K562 (cell line): ENCODE results near the gene ERBB4. TPM values are rescaled to one million over a fixed set of nuclear protein-coding genes. Genes with fewer than 3 reads are reported as not detected.
A peak's percentile ranks its signal among the peaks of the same experiment; 100 is the strongest.

Experiments used
- ATAC-seq: fragments of 200-7000 bp; cut with Tn5 transposase; 3 replicates; pipeline ENCODE4 v1.9.1; 2020; ENCODE audit warnings: moderate library complexity
- BruUV-seq: library from RNA; stranded (reverse); fragments of 400-500 nt; replicated peaks from 2 replicates; lab custom pipeline; 2021; lab: Mats Ljungman, UMichigan
- CTCF ChIA-PET: fragments of 300-600 bp; formaldehyde crosslinking; extraction: SDS; loops from one replicate; lab custom pipeline; 2021; ENCODE audit warnings: low intra/inter-chr PET ratio; lab: Yijun Ruan, JAX
- POLR2A ChIA-PET: fragments of 300-600, 350-650 bp; sonication (Branson Sonifier 250); formaldehyde crosslinking; extraction: SDS; loops from one replicate; lab custom pipeline; 2021; ENCODE audit warnings: antibody characterized with exemption, inconsistent platforms; lab: Yijun Ruan, JAX
- DNase-seq, 4 experiments: peaks; one replicate each; pipeline versions ENCODE4 v3.0.0 to v3.0.0-alpha.2; 2011 to 2018; ENCODE audit warnings: low spot score in 3 of 4, mixed read lengths in 3 of 4; ENCODE audit errors: extremely low read depth in 1 of 4
- FAIRE-seq: peaks from 2 replicates; lab custom pipeline; 2011; peaks lifted over from hg19 to GRCh38; lab: Jason Lieb, UNC
- H2AFZ ChIP-seq: 2 replicates; pipeline ENCODE4 v1.6.0; 2011; ENCODE audit warnings: low read depth, low read length, control low read depth, inconsistent platforms
- H3K27ac ChIP-seq: fragments of 200-600 bp; 3 replicates; pipeline ENCODE4 v1.8.0; 2011; ENCODE audit warnings: low read depth, mild to moderate bottlenecking, control low read depth, inconsistent platforms, low read length, moderate library complexity, mixed read lengths; ENCODE audit errors: extremely low read depth
- H3K27me3 ChIP-seq, 2 experiments: fragments of 300-600 bp in 1 of 2; 2 replicates in 1 of 2; 3 replicates in 1 of 2; pipeline versions ENCODE4 v1.6.0 to v1.8.0; 2011; ENCODE audit warnings: inconsistent platforms in 2 of 2, low read length in 2 of 2, mild to moderate bottlenecking in 1 of 2, mixed read lengths in 1 of 2, moderate library complexity in 1 of 2; ENCODE audit not compliant: control insufficient read depth in 2 of 2, insufficient read depth in 2 of 2
- H3K36me3 ChIP-seq: fragments of 300-600 bp; 3 replicates; pipeline ENCODE4 v1.8.0; 2011; ENCODE audit warnings: mild to moderate bottlenecking, low read length, inconsistent platforms; ENCODE audit not compliant: control insufficient read depth, insufficient read depth
- H3K4me1 ChIP-seq, 2 experiments: fragments of 200-600 bp in 1 of 2; replicated peaks in 1 of 2; 2 replicates in 1 of 2; 3 replicates in 1 of 2; pipeline versions ENCODE4 v1.5.1 to v1.8.0; 2011; ENCODE audit warnings: inconsistent platforms in 2 of 2, low read length in 2 of 2, mild to moderate bottlenecking in 1 of 2, mixed read lengths in 1 of 2, moderate library complexity in 1 of 2; ENCODE audit not compliant: control insufficient read depth in 2 of 2, insufficient read depth in 2 of 2
- H3K4me2 ChIP-seq: 2 replicates; pipeline ENCODE4 v1.6.1; 2011; ENCODE audit warnings: low read length, control low read depth, inconsistent platforms, mixed read lengths; ENCODE audit not compliant: insufficient read depth
- H3K4me3 ChIP-seq: fragments of 200-600 bp; sonication (generic), shearing (Covaris generic); 2 replicates; pipeline ENCODE4 v1.5.1; 2016; ENCODE audit warnings: control low read depth, inconsistent platforms
- H3K79me2 ChIP-seq: fragments of 200-600 bp; 3 replicates; pipeline ENCODE4 v1.8.0; 2011; ENCODE audit warnings: low read length, inconsistent platforms; ENCODE audit not compliant: control insufficient read depth, insufficient read depth
- H3K9ac ChIP-seq, 2 experiments: 2 replicates each; pipeline versions ENCODE4 v1.6.0 to v1.6.1; 2011; ENCODE audit warnings: low read depth in 2 of 2, low read length in 2 of 2, control low read depth in 1 of 2, inconsistent platforms in 1 of 2, mild to moderate bottlenecking in 1 of 2, mixed read lengths in 1 of 2; ENCODE audit not compliant: insufficient read depth in 1 of 2
- H3K9me1 ChIP-seq: one replicate; pipeline ENCODE4 v1.6.0; 2011; ENCODE audit warnings: inconsistent platforms, mild to moderate bottlenecking, low read length, moderate library complexity; ENCODE audit not compliant: control insufficient read depth, insufficient read depth
- H3K9me3 ChIP-seq: replicated peaks from 2 replicates; pipeline ENCODE4 v1.5.1; 2011; ENCODE audit warnings: low read depth, low read length, inconsistent platforms; ENCODE audit not compliant: control insufficient read depth, insufficient read depth
- H4K20me1 ChIP-seq: replicated peaks from 2 replicates; pipeline ENCODE4 v1.6.1; 2011; ENCODE audit warnings: low read length, inconsistent platforms, mixed read lengths; ENCODE audit not compliant: control insufficient read depth, insufficient read depth
- ARNT ChIP-seq, 2 experiments: fragments of 450-650 bp; IDR thresholded peaks; 2 replicates each; pipeline ENCODE4 v1.6.1; 2016; ENCODE audit warnings: mild to moderate bottlenecking in 1 of 2
- WGBS: fragments of 100-300 bp; shearing (Covaris generic); methylation state at CpG from one replicate; pipeline ENCODE4 v1.1.6; 2016; ENCODE audit warnings: low coverage, mixed read lengths; ENCODE audit not compliant: insufficient coverage; ENCODE audit errors: missing lambda C conversion rate; 5-methylcytosine and 5-hydroxymethylcytosine counted together
- in situ Hi-C: fragments of 300-500 bp; cut with MboI; formaldehyde crosslinking; loops from 4 replicates; pipeline ENCODE4 v1.15.0; 2018; ENCODE audit warnings: inconsistent platforms, mixed read lengths
- intact Hi-C: fragments of 100-400 bp; cut with micrococcal nuclease; formaldehyde crosslinking; loops from 2 replicates; pipeline ENCODE4 v1.14.2; 2022
- polyA plus RNA-seq, 8 experiments: library from polyadenylated mRNA; depleted of rRNA in 4 of 8; stranded (reverse) in 5 of 8; unstranded in 3 of 8; fragments of >200 nt; fragmentation: Nextera tagmentation in 2 of 8; fragmentation: Illumina TruSeq in 1 of 8; extraction: Ambion mirVana in 2 of 8; extraction: Trizol in 1 of 8; gene quantifications; 2 replicates each; pipeline versions ENCODE4 v1.2.1 to v1.2.3, GENCODE V29; 2011 to 2014; ENCODE audit warnings: inconsistent platforms in 1 of 8, missing spikeins in 1 of 8
- total RNA-seq, 7 experiments: library from RNA; depleted of rRNA in 6 of 7; stranded (reverse); fragments of >200 nt in 6 of 7; fragmentation: Illumina TruSeq in 2 of 7; extraction: Trizol in 2 of 7; gene quantifications; 2 replicates each; pipeline versions ENCODE4 v1.2.1 to v1.2.3, GENCODE V29; 2011 to 2021; ENCODE audit warnings: low replicate concordance in 1 of 7
- TF ChIP-seq, protein P1 (sequence below), 3 experiments: fragments of 200-800 bp in 1 of 3; fragments of 250-450 bp in 1 of 3; fragments of 450-650 bp in 1 of 3; sonication (Bioruptor Pico) in 1 of 3; sonication (Bioruptor generic) in 1 of 3; formaldehyde crosslinking in 1 of 3; IDR thresholded peaks; 2 replicates each; pipeline versions ENCODE4 v1.6.1 to v1.8.0; 2016 to 2022; ENCODE audit warnings: mild to moderate bottlenecking in 2 of 3, missing genetic modification characterization in 2 of 3, missing compliant biosample characterization in 1 of 3, moderate library complexity in 1 of 3

Gene ERBB4
- total and polyA plus RNA-seq, 9 of the 15 experiments (the other 6 are each of a cell fraction or from before 2014, with no cell fraction given), result not detected

DNA sequence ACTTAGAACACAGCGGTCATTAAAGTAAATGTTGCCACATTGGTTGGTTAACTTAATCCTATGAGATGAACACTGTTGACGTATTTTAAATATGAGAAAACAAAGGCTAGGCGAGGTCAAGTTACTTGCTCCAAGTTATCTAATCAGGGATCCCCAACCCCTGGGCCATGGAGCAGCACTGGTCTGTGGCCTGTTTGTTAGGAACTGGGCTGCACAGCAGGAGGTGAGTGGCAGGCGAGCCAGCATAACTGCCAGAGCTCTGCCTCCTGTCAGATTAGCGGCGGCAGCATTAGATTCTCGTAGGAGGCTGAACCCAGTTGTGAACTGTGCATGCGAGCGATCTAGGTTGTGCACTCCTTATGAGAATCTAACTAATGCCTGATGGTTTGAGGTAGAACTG, 1103.3 kb downstream of the ERBB4 start:
- Histone ChIP-seq H3K9ac (no peak overlapping the region), H3K36me3 (no peaks in the 10 kb centered on the region), H3K9me1 (no peaks in the 10 kb centered on the region), H3K27me3 (no peaks in the 10 kb centered on the region), H3K79me2 (no peaks in the 10 kb centered on the region), H3K4me2 (no peak overlapping the region), H3K27ac (no peak overlapping the region), H3K4me3 (no peak overlapping the region), H2AFZ (no peak overlapping the region), H3K4me1 (no peaks in the 10 kb centered on the region), H3K9me3 (no peaks in the 10 kb centered on the region), H4K20me1 (no peaks in the 10 kb centered on the region)
- ChIA-PET CTCF (no interaction called here), POLR2A (no interaction called here)
- no peak for DNase-seq
- no peak for ATAC-seq
- TF ChIP-seq, protein P1, sequence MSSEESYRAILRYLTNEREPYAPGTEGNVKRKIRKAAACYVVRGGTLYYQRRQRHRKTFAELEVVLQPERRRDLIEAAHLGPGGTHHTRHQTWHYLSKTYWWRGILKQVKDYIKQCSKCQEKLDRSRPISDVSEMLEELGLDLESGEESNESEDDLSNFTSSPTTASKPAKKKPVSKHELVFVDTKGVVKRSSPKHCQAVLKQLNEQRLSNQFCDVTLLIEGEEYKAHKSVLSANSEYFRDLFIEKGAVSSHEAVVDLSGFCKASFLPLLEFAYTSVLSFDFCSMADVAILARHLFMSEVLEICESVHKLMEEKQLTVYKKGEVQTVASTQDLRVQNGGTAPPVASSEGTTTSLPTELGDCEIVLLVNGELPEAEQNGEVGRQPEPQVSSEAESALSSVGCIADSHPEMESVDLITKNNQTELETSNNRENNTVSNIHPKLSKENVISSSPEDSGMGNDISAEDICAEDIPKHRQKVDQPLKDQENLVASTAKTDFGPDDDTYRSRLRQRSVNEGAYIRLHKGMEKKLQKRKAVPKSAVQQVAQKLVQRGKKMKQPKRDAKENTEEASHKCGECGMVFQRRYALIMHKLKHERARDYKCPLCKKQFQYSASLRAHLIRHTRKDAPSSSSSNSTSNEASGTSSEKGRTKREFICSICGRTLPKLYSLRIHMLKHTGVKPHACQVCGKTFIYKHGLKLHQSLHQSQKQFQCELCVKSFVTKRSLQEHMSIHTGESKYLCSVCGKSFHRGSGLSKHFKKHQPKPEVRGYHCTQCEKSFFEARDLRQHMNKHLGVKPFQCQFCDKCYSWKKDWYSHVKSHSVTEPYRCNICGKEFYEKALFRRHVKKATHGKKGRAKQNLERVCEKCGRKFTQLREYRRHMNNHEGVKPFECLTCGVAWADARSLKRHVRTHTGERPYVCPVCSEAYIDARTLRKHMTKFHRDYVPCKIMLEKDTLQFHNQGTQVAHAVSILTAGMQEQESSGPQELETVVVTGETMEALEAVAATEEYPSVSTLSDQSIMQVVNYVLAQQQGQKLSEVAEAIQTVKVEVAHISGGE (CRISPR knock-in tag; IDR thresholded peaks at IDR 0.05), result peak in 1 of 3 experiments; percentile 61; a peak in 1 of 6 replicates
- no peak for TF ChIP-seq ARNT (IDR thresholded peaks at IDR 0.05)
- WGBS, result 0% methylated on average over 8 of the region's 9 CpGs
- intact Hi-C loops, result no loop called here
- in situ Hi-C loops, result no loop called here
- no TSS peak for BruUV-seq
- no peak for FAIRE-seq
